Upper lobe of right lung (tissue), 1 donor: ENCODE results near the gene EPX. TPM values are rescaled to one million over a fixed set of nuclear protein-coding genes. Genes with fewer than 3 reads are reported as not detected.

ENCODE experiments used
- ATAC-seq: fragments of 200-7000 bp; cut with Tn5 transposase; one replicate; pipeline ENCODE4 v1.9.1; 2020; ENCODE audit warnings: mild to moderate bottlenecking, moderate library complexity
- DNase-seq: peaks from one replicate; pipeline ENCODE4 v3.0.0-alpha.2; 2020
- H3K27ac ChIP-seq: fragments of 200-600 bp; one replicate; pipeline ENCODE4 v1.8.0; 2022
- H3K27me3 ChIP-seq: fragments of 200-600 bp; one replicate; pipeline ENCODE4 v1.8.0; 2022; ENCODE audit warnings: mild to moderate bottlenecking
- H3K36me3 ChIP-seq: fragments of 200-600 bp; one replicate; pipeline ENCODE4 v1.8.0; 2022
- H3K4me1 ChIP-seq: fragments of 200-600 bp; one replicate; pipeline ENCODE4 v1.8.0; 2022
- H3K4me3 ChIP-seq: fragments of 200-600 bp; one replicate; pipeline ENCODE4 v1.8.0; 2022; ENCODE audit warnings: mild to moderate bottlenecking
- H3K9me3 ChIP-seq: fragments of 200-600 bp; one replicate; pipeline ENCODE4 v1.8.0; 2022
- CTCF ChIP-seq: fragments of 200-600 bp; IDR thresholded peaks from one replicate; pipeline ENCODE4 v1.8.0; 2022; ENCODE audit warnings: antibody characterized with exemption
- intact Hi-C: fragments of 100-400 bp; cut with DNase I; formaldehyde crosslinking; loops from one replicate; pipeline ENCODE4 v1.11.0; 2022
- total RNA-seq: library from RNA; stranded (reverse); fragmentation: NEBNext Ultra II Directional; extraction: Animal tissue kit (Norgen Biotek cat#: 25700); gene quantifications from one replicate; pipeline ENCODE4 v1.2.1, GENCODE V29; 2021
- donor health status: DM: no; HTN: yes; CAD: no; lungs with severe emphysema.

Gene EPX
- total RNA-seq, 1 donor from 2014 or later = not detected

GRCh38 chr17:58205936-58206335 lies 13.4 kb downstream of the EPX start:
- Histone ChIP-seq H3K36me3 (peaks cover 25% of the 10 kb centered on the region), H3K4me3 (no peak overlapping the region), H3K9me3 (no peaks in the 10 kb centered on the region), H3K27me3 (no peaks in the 10 kb centered on the region), H3K27ac (no peak overlapping the region), H3K4me1 (no peaks in the 10 kb centered on the region)
- intact Hi-C loops = no loop called here
- no peak for TF ChIP-seq CTCF
- no peak for ATAC-seq
- no peak for DNase-seq

GRCh38 chr17:58207451-58207850 lies 14.9 kb downstream of the EPX start:
- no peak for DNase-seq
- Histone ChIP-seq H3K27ac (no peak overlapping the region), H3K9me3 (no peaks in the 10 kb centered on the region), H3K4me3 (no peak overlapping the region), H3K27me3 (no peaks in the 10 kb centered on the region), H3K36me3 (peaks cover 31% of the 10 kb centered on the region), H3K4me1 (no peaks in the 10 kb centered on the region)
- intact Hi-C loops = no loop called here
- ATAC-seq = no peak
- TF ChIP-seq CTCF = no peak

GRCh38 chr17:58208344-58208743 lies 15.8 kb downstream of the EPX start:
- Histone ChIP-seq H3K27me3 (no peaks in the 10 kb centered on the region), H3K4me3 (no peak overlapping the region), H3K4me1 (no peaks in the 10 kb centered on the region), H3K27ac (no peak overlapping the region), H3K36me3 (peaks cover 39% of the 10 kb centered on the region), H3K9me3 (no peaks in the 10 kb centered on the region)
- TF ChIP-seq CTCF = no peak
- intact Hi-C loops = no loop called here
- peak; percentile 62 for ATAC-seq
- DNase-seq = no peak

- TF ChIP-seq CTCF = no peak
- Histone ChIP-seq H3K9me3 (no peaks in the 10 kb centered on the region), H3K4me1 (no peaks in the 10 kb centered on the region), H3K27me3 (no peaks in the 10 kb centered on the region), H3K36me3 (peaks cover 57% of the 10 kb centered on the region), H3K4me3 (no peak overlapping the region), H3K27ac (no peak overlapping the region)
- DNase-seq (no peak), ATAC-seq (no peak)
- intact Hi-C loops = no loop called here
These were observed 18.4 kb downstream of the EPX start for GRCh38 chr17:58210922-58211321.

- no peak overlapping the region for H3K4me3 ChIP-seq
- DNase-seq (no peak), ATAC-seq (no peak)
- H3K27me3 ChIP-seq = no peaks in the 10 kb centered on the region
- peaks cover 39% of the 10 kb centered on the region for H3K36me3 ChIP-seq
- H3K27ac ChIP-seq = no peak overlapping the region
- H3K9me3 ChIP-seq = no peaks in the 10 kb centered on the region
- TF ChIP-seq CTCF = no peak
- intact Hi-C loops = no loop called here
- H3K4me1 ChIP-seq = peaks cover 9% of the 10 kb centered on the region
These were observed 23.2 kb downstream of the EPX start for GRCh38 chr17:58215685-58216084.

GRCh38 chr17:58217766-58218165 lies 25.2 kb downstream of the EPX start:
- ATAC-seq (no peak), DNase-seq (no peak)
- Histone ChIP-seq H3K4me1 (peaks cover 9% of the 10 kb centered on the region), H3K9me3 (no peaks in the 10 kb centered on the region), H3K36me3 (peaks cover 28% of the 10 kb centered on the region), H3K27ac (no peak overlapping the region), H3K27me3 (no peaks in the 10 kb centered on the region), H3K4me3 (no peak overlapping the region)
- intact Hi-C loops = no loop called here
- no peak for TF ChIP-seq CTCF
